ENCODE measurements around the gene GRAMD1B.

- TF ChIP-seq CTCF (conservative IDR thresholded peaks at IDR 0.05; ENCODE audit: low read length) (no peak), EZH2phosphoT487 (IDR thresholded peaks at IDR 0.05; ENCODE audit: borderline replicate concordance) (no peak)
Observed at GRCh38 chr11:123405123-123405592, 24.9 kb upstream of the GRAMD1B start.

Measured in Loucy (cell line).